HepG2 (cell line): Measurements from ENCODE around the gene C5orf58. TPM values are rescaled to one million over a fixed set of nuclear protein-coding genes. Genes with fewer than 3 reads are reported as not detected.

Experiments used
- ATAC-seq: fragments of 200-7000 bp; cut with Tn5 transposase; 3 replicates; pipeline ENCODE4 v1.9.1; 2020; ENCODE audit warnings: mild to moderate bottlenecking, moderate library complexity
- BruUV-seq: library from RNA; stranded (reverse); fragments of 400-500 nt; replicated peaks from 2 replicates; lab custom pipeline; 2021; lab: Mats Ljungman, UMichigan
- CTCF ChIA-PET: fragments of 300-600 bp; formaldehyde crosslinking; extraction: SDS; loops from one replicate; lab custom pipeline; 2021; ENCODE audit warnings: low total read pairs, inconsistent platforms, low intra/inter-chr PET ratio; lab: Yijun Ruan, JAX
- POLR2A ChIA-PET: fragments of 350-600 bp; sonication (Branson Sonifier 250); formaldehyde crosslinking; loops from one replicate; lab custom pipeline; 2020; ENCODE audit warnings: antibody characterized with exemption, inconsistent platforms; lab: Yijun Ruan, JAX
- DNase-seq: peaks from one replicate; pipeline ENCODE4 v3.0.0-alpha.2; 2015; ENCODE audit warnings: low spot score
- FAIRE-seq: peaks from 3 replicates; lab custom pipeline; 2011; peaks lifted over from hg19 to GRCh38; lab: Jason Lieb, UNC
- H2AFZ ChIP-seq: one replicate; pipeline ENCODE4 v1.6.1; 2011; ENCODE audit warnings: low read length, inconsistent platforms
- H3K27ac ChIP-seq: fragments of 300-600 bp; 3 replicates; pipeline ENCODE4 v1.8.0; 2011; ENCODE audit warnings: mixed run types, mild to moderate bottlenecking, mixed read lengths, low read length, inconsistent platforms; ENCODE audit not compliant: insufficient read depth; ENCODE audit errors: extremely low read length
- H3K27me3 ChIP-seq, 2 experiments: fragments of 200-600 bp in 1 of 2; 2 replicates in 1 of 2; 3 replicates in 1 of 2; pipeline versions ENCODE4 v1.6.0 to v1.8.0; 2011; ENCODE audit warnings: low read length in 2 of 2, mild to moderate bottlenecking in 2 of 2, moderate library complexity in 2 of 2, inconsistent platforms in 1 of 2; ENCODE audit not compliant: insufficient read depth in 2 of 2, control insufficient read depth in 1 of 2
- H3K36me3 ChIP-seq, 2 experiments: fragments of 200-600 bp in 1 of 2; replicated peaks in 1 of 2; 2 replicates in 1 of 2; 3 replicates in 1 of 2; pipeline versions ENCODE4 v1.5.1 to v1.8.0; 2011; ENCODE audit warnings: low read length in 2 of 2, inconsistent platforms in 1 of 2; ENCODE audit not compliant: insufficient read depth in 2 of 2, control insufficient read depth in 1 of 2
- H3K4me1 ChIP-seq: 2 replicates; pipeline ENCODE4 v1.5.1; 2012; ENCODE audit warnings: low read length, inconsistent platforms; ENCODE audit not compliant: insufficient read depth
- H3K4me2 ChIP-seq: 2 replicates; pipeline ENCODE4 v1.6.0; 2011; ENCODE audit warnings: low read depth, low read length, inconsistent platforms
- H3K4me3 ChIP-seq, 3 experiments: fragments of 200-600 bp in 1 of 3; sonication (generic), shearing (Covaris generic) in 1 of 3; replicated peaks in 1 of 3; 2 replicates each; pipeline ENCODE4 v1.5.1; 2011 to 2016; ENCODE audit warnings: low read length in 3 of 3, inconsistent platforms in 2 of 3, low read depth in 2 of 3, mild to moderate bottlenecking in 2 of 3, control low read depth in 1 of 3, mixed read lengths in 1 of 3; ENCODE audit not compliant: insufficient read depth in 1 of 3
- H3K79me2 ChIP-seq: one replicate; pipeline ENCODE4 v1.6.1; 2011; ENCODE audit warnings: low read length, inconsistent platforms; ENCODE audit not compliant: insufficient read depth
- H3K9ac ChIP-seq: 2 replicates; pipeline ENCODE4 v1.6.0; 2011; ENCODE audit warnings: mild to moderate bottlenecking, low read depth, low read length, inconsistent platforms; ENCODE audit not compliant: insufficient read depth
- H3K9me3 ChIP-seq: 2 replicates; pipeline ENCODE4 v1.5.1; 2012; ENCODE audit warnings: mild to moderate bottlenecking, low read length
- H4K20me1 ChIP-seq: 2 replicates; pipeline ENCODE4 v1.6.0; 2011; ENCODE audit warnings: inconsistent platforms, mild to moderate bottlenecking, low read length, moderate library complexity; ENCODE audit not compliant: insufficient read depth
- KLF12 ChIP-seq: sonication (generic); formaldehyde crosslinking; IDR thresholded peaks from 2 replicates; pipeline ENCODE4 v1.4.0; 2020; ENCODE audit warnings: missing genetic modification reagents, borderline replicate concordance
- NCOA1 ChIP-seq: sonication (generic); formaldehyde crosslinking; IDR thresholded peaks from 2 replicates; pipeline ENCODE4 v1.9.0; 2021; ENCODE audit warnings: missing genetic modification reagents
- RAD21 ChIP-seq: fragments of 450-650 bp; formaldehyde crosslinking; IDR thresholded peaks from 2 replicates; pipeline ENCODE4 v1.5.0; 2020; ENCODE audit warnings: mild to moderate bottlenecking
- REL ChIP-seq: sonication (generic); formaldehyde crosslinking; conservative IDR thresholded peaks from 2 replicates; pipeline ENCODE4 v1.8.0; 2022; ENCODE audit warnings: mild to moderate bottlenecking, missing genetic modification reagents, moderate library complexity
- SP4 ChIP-seq: sonication (generic); formaldehyde crosslinking; IDR thresholded peaks from 2 replicates; pipeline ENCODE4 v1.8.1; 2023; ENCODE audit warnings: mild to moderate bottlenecking, missing genetic modification reagents
- ZMAT3 ChIP-seq: sonication (generic); formaldehyde crosslinking; conservative IDR thresholded peaks from 2 replicates; pipeline ENCODE4 v1.7.0; 2021; ENCODE audit warnings: missing genetic modification reagents
- ZNF138 ChIP-seq: sonication (generic); formaldehyde crosslinking; IDR thresholded peaks from 2 replicates; pipeline ENCODE4 v1.5.0; 2020; ENCODE audit warnings: mild to moderate bottlenecking, low read depth, missing genetic modification reagents
- WGBS: methylation state at CpG from one replicate; pipeline ENCODE4 v1.1.6; 2017; ENCODE audit warnings: low lambda C conversion rate; 5-methylcytosine and 5-hydroxymethylcytosine counted together
- in situ Hi-C: cut with HindIII; loops from 2 replicates; pipeline ENCODE4 v1.10.0; 2017; ENCODE audit warnings: low pct_unique_long_range_greater_than_20kb; ENCODE audit not compliant: extremely low pct_ligation_motif_present
- intact Hi-C: fragments of 100-400 bp; cut with micrococcal nuclease; formaldehyde crosslinking; loops from one replicate; pipeline ENCODE4 v1.10.0; 2022; ENCODE audit not compliant: unreplicated experiment
- polyA plus RNA-seq, 8 experiments: library from polyadenylated mRNA; depleted of rRNA in 3 of 8; stranded (reverse) in 7 of 8; unstranded in 1 of 8; fragments of >200 nt; fragmentation: Illumina TruSeq in 4 of 8; extraction: Trizol in 4 of 8; gene quantifications; 2 replicates each; pipeline versions ENCODE4 v1.2.1 to v1.2.3, GENCODE V29; 2011 to 2016; ENCODE audit warnings: low read depth in 4 of 8, missing spikeins in 1 of 8, mixed read lengths in 1 of 8; ENCODE audit not compliant: insufficient read depth in 1 of 8
- total RNA-seq, 5 experiments: library from RNA; depleted of rRNA; stranded (reverse); fragments of >200 nt; fragmentation: Illumina TruSeq; extraction: Trizol; gene quantifications; 2 replicates each; pipeline ENCODE4 v1.2.3, GENCODE V29; 2016; ENCODE audit warnings: low read depth in 1 of 5
- TF ChIP-seq, protein P1 (sequence below): sonication (generic); formaldehyde crosslinking; conservative IDR thresholded peaks from 2 replicates; pipeline ENCODE4 v1.8.0; 2022; ENCODE audit warnings: mild to moderate bottlenecking, moderate library complexity, missing genetic modification reagents
- TF ChIP-seq, protein P2 (sequence below), 2 experiments: sonication (generic) in 1 of 2; formaldehyde crosslinking in 1 of 2; IDR thresholded peaks; 2 replicates each; pipeline versions ENCODE4 v1.4.0 to v1.6.1; 2016 to 2020; ENCODE audit warnings: borderline replicate concordance in 1 of 2, low read depth in 1 of 2, mild to moderate bottlenecking in 1 of 2, missing genetic modification reagents in 1 of 2

The C5orf58 gene
- total and polyA plus RNA-seq, 2 of the 13 experiments (the other 11 are each of a cell fraction or from before 2014, with no cell fraction given): not detected

DNA sequence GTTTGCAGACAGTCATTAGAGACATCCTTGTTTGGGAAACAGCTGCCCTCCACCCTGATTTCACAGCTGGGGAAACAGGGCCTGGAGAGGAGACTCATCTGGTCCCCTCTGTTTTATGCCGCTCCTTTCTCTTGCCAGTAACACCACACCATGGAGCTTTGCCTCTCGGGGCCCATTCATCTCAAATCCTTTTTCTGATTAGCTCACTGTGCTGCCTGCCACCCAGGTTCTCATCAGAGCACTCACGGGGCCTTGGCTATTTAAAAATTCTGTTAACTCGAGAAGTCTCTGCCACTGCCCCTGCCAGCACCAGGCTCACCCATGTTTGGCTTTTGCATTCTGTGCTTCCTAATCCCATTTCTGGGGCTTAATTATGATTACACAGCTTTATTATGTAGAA is 36.8 kb upstream of the C5orf58 start:
- Histone ChIP-seq H3K4me1 (no peaks in the 10 kb centered on the region), H3K27ac (no peak overlapping the region), H3K79me2 (no peaks in the 10 kb centered on the region), H4K20me1 (no peaks in the 10 kb centered on the region), H3K36me3 (no peaks in the 10 kb centered on the region), H3K4me2 (no peak overlapping the region), H3K4me3 (no peak overlapping the region), H2AFZ (no peak overlapping the region), H3K9ac (no peak overlapping the region), H3K27me3 (peaks cover 2 to 9% of the 10 kb centered on the region in 2 experiments; a peak in 2 of 5 replicates), H3K9me3 (no peaks in the 10 kb centered on the region)
- in situ Hi-C loops (no loop called here), intact Hi-C loops (no loop called here)
- DNase-seq (no peak), FAIRE-seq (no peak), ATAC-seq (no peak)
- no TSS peak for BruUV-seq
- WGBS: 10% methylated on average over 4 of the region's 4 CpGs
- POLR2A ChIA-PET: no interaction called here
- no peak for TF ChIP-seq SP4 (CRISPR knock-in tag)
- TF ChIP-seq, protein P1, sequence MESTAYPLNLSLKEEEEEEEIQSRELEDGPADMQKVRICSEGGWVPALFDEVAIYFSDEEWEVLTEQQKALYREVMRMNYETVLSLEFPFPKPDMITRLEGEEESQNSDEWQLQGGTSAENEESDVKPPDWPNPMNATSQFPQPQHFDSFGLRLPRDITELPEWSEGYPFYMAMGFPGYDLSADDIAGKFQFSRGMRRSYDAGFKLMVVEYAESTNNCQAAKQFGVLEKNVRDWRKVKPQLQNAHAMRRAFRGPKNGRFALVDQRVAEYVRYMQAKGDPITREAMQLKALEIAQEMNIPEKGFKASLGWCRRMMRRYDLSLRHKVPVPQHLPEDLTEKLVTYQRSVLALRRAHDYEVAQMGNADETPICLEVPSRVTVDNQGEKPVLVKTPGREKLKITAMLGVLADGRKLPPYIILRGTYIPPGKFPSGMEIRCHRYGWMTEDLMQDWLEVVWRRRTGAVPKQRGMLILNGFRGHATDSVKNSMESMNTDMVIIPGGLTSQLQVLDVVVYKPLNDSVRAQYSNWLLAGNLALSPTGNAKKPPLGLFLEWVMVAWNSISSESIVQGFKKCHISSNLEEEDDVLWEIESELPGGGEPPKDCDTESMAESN: no peak
- TF ChIP-seq ZNF138 (CRISPR knock-in tag): no peak
- no peak for TF ChIP-seq REL
- TF ChIP-seq ZMAT3 (CRISPR knock-in tag): no peak
- no peak for TF ChIP-seq KLF12 (CRISPR knock-in tag)
- no peak for TF ChIP-seq NCOA1 (CRISPR knock-in tag)
- CTCF ChIA-PET: no interaction called here

DNA sequence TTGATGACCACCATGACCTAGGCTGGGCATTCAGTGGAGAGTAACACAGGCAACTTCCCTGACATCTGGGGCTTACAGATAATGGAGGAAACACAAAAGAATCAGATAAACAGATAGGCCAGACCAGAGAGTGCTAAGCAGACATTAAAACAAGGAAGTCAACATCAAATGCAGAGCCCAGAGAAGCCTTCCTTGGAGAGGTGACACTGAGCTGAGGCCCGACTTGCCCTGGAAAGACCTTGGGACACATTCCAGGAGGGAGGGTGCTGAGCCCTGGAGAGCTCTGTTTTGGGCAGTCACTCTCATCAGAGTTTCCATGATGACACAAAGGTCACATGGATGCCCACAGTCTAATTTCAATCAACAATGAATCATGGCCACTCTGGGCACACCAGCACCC is 31.9 kb upstream of the C5orf58 start:
- no peak for TF ChIP-seq RAD21
- TF ChIP-seq, protein P2, sequence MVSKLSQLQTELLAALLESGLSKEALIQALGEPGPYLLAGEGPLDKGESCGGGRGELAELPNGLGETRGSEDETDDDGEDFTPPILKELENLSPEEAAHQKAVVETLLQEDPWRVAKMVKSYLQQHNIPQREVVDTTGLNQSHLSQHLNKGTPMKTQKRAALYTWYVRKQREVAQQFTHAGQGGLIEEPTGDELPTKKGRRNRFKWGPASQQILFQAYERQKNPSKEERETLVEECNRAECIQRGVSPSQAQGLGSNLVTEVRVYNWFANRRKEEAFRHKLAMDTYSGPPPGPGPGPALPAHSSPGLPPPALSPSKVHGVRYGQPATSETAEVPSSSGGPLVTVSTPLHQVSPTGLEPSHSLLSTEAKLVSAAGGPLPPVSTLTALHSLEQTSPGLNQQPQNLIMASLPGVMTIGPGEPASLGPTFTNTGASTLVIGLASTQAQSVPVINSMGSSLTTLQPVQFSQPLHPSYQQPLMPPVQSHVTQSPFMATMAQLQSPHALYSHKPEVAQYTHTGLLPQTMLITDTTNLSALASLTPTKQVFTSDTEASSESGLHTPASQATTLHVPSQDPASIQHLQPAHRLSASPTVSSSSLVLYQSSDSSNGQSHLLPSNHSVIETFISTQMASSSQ (IDR thresholded peaks at IDR 0.05; ENCODE audit: low read depth): no peak
- TF ChIP-seq, protein P2 (CRISPR knock-in tag; IDR thresholded peaks at IDR 0.05; ENCODE audit: borderline replicate concordance): no peak
- Histone ChIP-seq H3K79me2 (no peaks in the 10 kb centered on the region), H4K20me1 (no peaks in the 10 kb centered on the region), H3K9me3 (no peaks in the 10 kb centered on the region), H3K4me2 (no peak overlapping the region), H3K4me1 (no peaks in the 10 kb centered on the region), H2AFZ (no peak overlapping the region), H3K36me3 (no peaks in the 10 kb centered on the region), H3K27ac (no peak overlapping the region), H3K27me3 (peaks cover 2 to 16% of the 10 kb centered on the region in 2 experiments; a peak in 2 of 5 replicates), H3K4me3 (no peak overlapping the region), H3K9ac (no peak overlapping the region)
- ChIA-PET POLR2A (no interaction called here), CTCF (no interaction called here)
- in situ Hi-C loops: no loop called here
- DNase-seq (no peak), FAIRE-seq (no peak), ATAC-seq (no peak)
- 0% methylated on average over 1 of the region's 1 CpG for WGBS
- BruUV-seq: no TSS peak
- intact Hi-C loops: no loop called here
